GM12878 (cell line): ENCODE results near the gene BOLA2B. TPM values are rescaled to one million over a fixed set of nuclear protein-coding genes. Genes with fewer than 3 reads are reported as not detected.

Experiments used
- ATAC-seq: fragments of 200-7000 bp; cut with Tn5 transposase; 3 replicates; pipeline ENCODE4 v1.9.1; 2020; ENCODE audit warnings: mild to moderate bottlenecking, moderate library complexity
- BruUV-seq: library from RNA; stranded (reverse); fragments of 400-500 nt; replicated peaks from 2 replicates; lab custom pipeline; 2021; lab: Mats Ljungman, UMichigan
- CTCF ChIA-PET: fragments of 300-600 bp; sonication (Branson Sonifier 250); formaldehyde crosslinking; extraction: SDS; loops from one replicate; lab custom pipeline; 2021; ENCODE audit warnings: inconsistent platforms; lab: Yijun Ruan, JAX
- POLR2A ChIA-PET: fragments of 350-600 bp; formaldehyde crosslinking; extraction: SDS; loops from one replicate; lab custom pipeline; 2021; ENCODE audit warnings: inconsistent platforms; lab: Charles Lee
- RAD21 ChIA-PET: fragments of 300-600 bp; sonication (Branson Sonifier 250); formaldehyde crosslinking; loops from one replicate; lab custom pipeline; 2023; ENCODE audit warnings: antibody characterized with exemption; ENCODE audit not compliant: unreplicated experiment; lab: Charles Lee
- SMC1A ChIA-PET: fragments of 300-600 bp; sonication (Branson Sonifier 250); formaldehyde crosslinking; loops from one replicate; lab custom pipeline; 2023; ENCODE audit not compliant: unreplicated experiment, uncharacterized antibody; lab: Charles Lee
- DNase-seq: peaks from one replicate; pipeline ENCODE4 v3.0.0-alpha.2; 2011; ENCODE audit warnings: low read depth, low spot score
- FAIRE-seq: peaks from 3 replicates; lab custom pipeline; 2011; peaks lifted over from hg19 to GRCh38; lab: Jason Lieb, UNC
- H2AFZ ChIP-seq: 2 replicates; pipeline ENCODE4 v1.6.0; 2011; ENCODE audit warnings: low read depth, low read length, control low read depth; ENCODE audit not compliant: control insufficient read depth
- H3K27ac ChIP-seq: 2 replicates; pipeline ENCODE4 v1.5.1; 2011; ENCODE audit warnings: control low read depth; ENCODE audit not compliant: control insufficient read depth, insufficient read depth
- H3K27me3 ChIP-seq, 2 experiments: replicated peaks in 1 of 2; 2 replicates each; pipeline versions ENCODE4 v1.6.0 to v1.6.1; 2011; ENCODE audit warnings: low read length in 1 of 2; ENCODE audit not compliant: control insufficient read depth in 2 of 2, insufficient read depth in 2 of 2
- H3K36me3 ChIP-seq, 2 experiments: 2 replicates each; pipeline ENCODE4 v1.5.1; 2011; ENCODE audit warnings: low read length in 1 of 2; ENCODE audit not compliant: control insufficient read depth in 2 of 2, insufficient read depth in 2 of 2
- H3K4me1 ChIP-seq: 2 replicates; pipeline ENCODE4 v1.6.1; 2011; ENCODE audit warnings: mild to moderate bottlenecking, low read length, moderate library complexity, mixed read lengths; ENCODE audit not compliant: control insufficient read depth, insufficient read depth
- H3K4me2 ChIP-seq: 2 replicates; pipeline ENCODE4 v1.6.0; 2011; ENCODE audit warnings: control low read depth; ENCODE audit not compliant: control insufficient read depth, insufficient read depth
- H3K4me3 ChIP-seq: fragments of 200-600 bp; sonication (generic); 2 replicates; pipeline ENCODE4 v1.5.1; 2016
- H3K79me2 ChIP-seq: 2 replicates; pipeline ENCODE4 v1.6.0; 2011; ENCODE audit warnings: low read length; ENCODE audit not compliant: control insufficient read depth, insufficient read depth
- H3K9ac ChIP-seq: 2 replicates; pipeline ENCODE4 v1.8.0; 2011; ENCODE audit warnings: low read length, control low read depth, mixed read lengths; ENCODE audit not compliant: control insufficient read depth, insufficient read depth
- H3K9me3 ChIP-seq: replicated peaks from 3 replicates; pipeline ENCODE4 v1.5.1; 2011; ENCODE audit warnings: mild to moderate bottlenecking, low read length; ENCODE audit not compliant: control insufficient read depth, insufficient read depth
- H4K20me1 ChIP-seq: 2 replicates; pipeline ENCODE4 v1.6.0; 2011; ENCODE audit not compliant: control insufficient read depth, insufficient read depth
- BMI1 ChIP-seq: fragments of 450-650 bp; IDR thresholded peaks from 2 replicates; pipeline ENCODE4 v1.6.1; 2016; ENCODE audit warnings: mild to moderate bottlenecking, moderate library complexity, borderline replicate concordance
- CEBPB ChIP-seq, 2 experiments: fragments of 150-350 bp in 1 of 2; IDR thresholded peaks; 2 replicates each; pipeline ENCODE4 v1.6.1; 2012 to 2014; ENCODE audit warnings: low read depth in 2 of 2, low read length in 2 of 2, borderline replicate concordance in 1 of 2, inconsistent platforms in 1 of 2
- CTCF ChIP-seq, 3 experiments: IDR thresholded peaks in 2 of 3; conservative IDR thresholded peaks in 1 of 3; 2 replicates each; pipeline ENCODE4 v1.5.1; 2011; ENCODE audit warnings: low read depth in 3 of 3, low read length in 3 of 3, mild to moderate bottlenecking in 3 of 3, control low read depth in 2 of 3, moderate library complexity in 2 of 3, inconsistent platforms in 1 of 3, mixed read lengths in 1 of 3; ENCODE audit not compliant: control insufficient read depth in 2 of 3, insufficient read depth in 1 of 3; ENCODE audit errors: extremely low read depth in 1 of 3
- FOXM1 ChIP-seq: IDR thresholded peaks from 2 replicates; pipeline ENCODE4 v1.6.1; 2012; ENCODE audit warnings: low read depth, mild to moderate bottlenecking, inconsistent platforms, low read length, moderate library complexity
- LARP7 ChIP-seq: fragments of 450-650 bp; IDR thresholded peaks from 2 replicates; pipeline ENCODE4 v1.6.1; 2017; ENCODE audit warnings: mild to moderate bottlenecking
- NBN ChIP-seq: fragments of 450-650 bp; IDR thresholded peaks from 2 replicates; pipeline ENCODE4 v1.6.1; 2016
- RBBP5 ChIP-seq: fragments of 200-600 bp; sonication (generic); conservative IDR thresholded peaks from 2 replicates; pipeline ENCODE4 v1.6.1; 2016
- RUNX3 ChIP-seq: IDR thresholded peaks from 2 replicates; pipeline ENCODE4 v1.6.1; 2012; ENCODE audit warnings: low read length, inconsistent platforms
- SIN3A ChIP-seq: IDR thresholded peaks from 2 replicates; pipeline ENCODE4 v1.6.1; 2012; ENCODE audit warnings: low read depth, low read length, improper control_type of control experiment
- SMAD1 ChIP-seq: fragments of 450-650 bp; IDR thresholded peaks from 2 replicates; pipeline ENCODE4 v1.6.1; 2018; ENCODE audit warnings: mild to moderate bottlenecking, low read depth; ENCODE audit not compliant: partially characterized antibody
- SMC3 ChIP-seq: IDR thresholded peaks from 2 replicates; pipeline ENCODE4 v1.6.1; 2011; ENCODE audit warnings: low read length, improper control_type of control experiment, borderline replicate concordance
- SP1 ChIP-seq: IDR thresholded peaks from one replicate; pipeline ENCODE4 v1.6.1; 2011; ENCODE audit warnings: low read depth, low read length
- STAT3 ChIP-seq: IDR thresholded peaks from 2 replicates; pipeline ENCODE4 v1.6.1; 2011; ENCODE audit warnings: low read depth, low read length, improper control_type of control experiment
- WRNIP1 ChIP-seq: IDR thresholded peaks from 2 replicates; pipeline ENCODE4 v1.6.1; 2011; ENCODE audit warnings: low read depth, low read length, improper control_type of control experiment, borderline replicate concordance
- ZNF274 ChIP-seq: IDR thresholded peaks from one replicate; pipeline ENCODE4 v1.8.0; 2011; ENCODE audit not compliant: insufficient read length, insufficient read depth
- ZNF384 ChIP-seq: IDR thresholded peaks from 2 replicates; pipeline ENCODE4 v1.6.1; 2012; ENCODE audit warnings: low read depth, mild to moderate bottlenecking, low read length, improper control_type of control experiment, borderline replicate concordance
- WGBS: methylation state at CpG from one replicate; pipeline ENCODE4 v1.1.6; 2016; ENCODE audit warnings: low lambda C conversion rate; ENCODE audit not compliant: insufficient replicate concordance, insufficient coverage; ENCODE audit errors: missing lambda C conversion rate; 5-methylcytosine and 5-hydroxymethylcytosine counted together
- in situ Hi-C: fragments of 300-500 bp; cut with MboI; formaldehyde crosslinking; loops from 9 replicates; pipeline ENCODE4 v1.14.3; 2018; ENCODE audit warnings: mixed read lengths
- intact Hi-C: fragments of 100-400 bp; cut with micrococcal nuclease; formaldehyde crosslinking; loops from one replicate; pipeline ENCODE4 v1.14.2; 2022; ENCODE audit not compliant: unreplicated experiment
- polyA plus RNA-seq, 11 experiments: library from polyadenylated mRNA; depleted of rRNA in 4 of 11; unstranded in 6 of 11; stranded (reverse) in 5 of 11; fragments of >200 nt; fragmentation: Nextera tagmentation in 4 of 11; fragmentation: Illumina TruSeq in 1 of 11; extraction: Ambion mirVana in 4 of 11; extraction: Trizol in 1 of 11; gene quantifications; 1 replicate in 1 of 11; 2 replicates in 10 of 11; pipeline versions ENCODE4 v1.2.1 to v1.2.3, GENCODE V29; 2011 to 2016; ENCODE audit warnings: inconsistent platforms in 2 of 11, missing spikeins in 2 of 11, low read depth in 1 of 11
- total RNA-seq, 4 experiments: library from RNA; depleted of rRNA in 3 of 4; stranded (reverse); fragments of >200 nt in 3 of 4; fragmentation: Illumina TruSeq in 1 of 4; extraction: Trizol in 1 of 4; gene quantifications; 2 replicates each; pipeline versions ENCODE4 v1.2.1 to v1.2.3, GENCODE V29; 2013 to 2021
- TF ChIP-seq, protein P1 (sequence below): IDR thresholded peaks from 2 replicates; pipeline ENCODE4 v1.6.1; 2012; ENCODE audit warnings: improper control_type of control experiment, low read depth, low read length; ENCODE audit not compliant: insufficient replicate concordance

Gene BOLA2B
- total and polyA plus RNA-seq, 10 of the 15 experiments (the other 5 are each of a cell fraction or from before 2014, with no cell fraction given), result 39.9 to 292 (median 130) TPM

DNA sequence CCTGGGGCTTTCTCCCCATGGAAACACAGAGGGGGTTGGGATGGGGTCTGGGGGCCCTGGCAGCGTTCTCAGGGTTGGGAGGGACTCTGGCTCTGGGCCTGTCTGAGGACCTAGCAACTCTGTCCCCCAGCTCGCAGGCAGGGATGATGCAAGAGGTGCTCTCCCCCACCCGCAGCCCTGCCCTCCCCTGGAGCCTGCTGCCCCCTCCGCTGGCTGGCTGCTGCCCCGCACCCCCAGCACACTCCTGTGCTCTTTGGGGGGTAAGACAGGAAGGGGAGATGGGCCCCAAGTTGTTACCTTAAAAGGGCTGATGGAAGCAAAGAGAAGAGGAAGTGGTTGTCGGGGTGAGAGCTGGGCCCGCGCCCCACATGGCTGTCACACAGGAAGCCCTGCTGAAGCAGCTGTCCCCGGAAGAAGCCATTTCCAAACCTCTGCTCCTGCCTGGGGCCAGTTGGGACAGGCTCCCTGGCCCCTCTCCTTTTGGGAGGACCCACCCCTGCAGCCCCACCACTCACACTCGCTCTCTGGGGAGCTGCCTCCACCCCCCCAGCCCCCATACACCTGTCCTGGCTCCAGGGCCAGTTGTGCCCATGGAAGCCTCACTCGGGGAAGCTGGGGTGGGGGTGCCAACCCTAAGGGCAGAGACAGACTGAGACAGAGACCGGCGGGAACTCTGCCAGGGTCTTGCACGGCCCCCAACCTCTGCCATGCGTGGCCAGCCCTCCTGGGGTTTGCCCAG is 7.6 kb downstream of the BOLA2B start:
- POLR2A ChIA-PET, result interaction anchor here (0.7 to 5.2 kb wide), 14 partner anchors 60 to 421 kb away, joined by 3 to 59 read pairs (median 4); partner anchors contain the start of genes ALDOA, CD2BP2, TBX6 and YPEL3
- Histone ChIP-seq H4K20me1 (no peaks in the 10 kb centered on the region), H3K4me3 (peak overlapping the region; percentile 96), H3K9ac (peak overlapping the region; percentile 99), H3K79me2 (peaks cover 55% of the 10 kb centered on the region), H3K9me3 (no peaks in the 10 kb centered on the region), H3K4me2 (peak overlapping the region; percentile 100), H3K36me3 (peaks cover 17 to 29% of the 10 kb centered on the region in 2 experiments), H3K4me1 (peaks cover 28% of the 10 kb centered on the region), H3K27me3 (no peaks in the 10 kb centered on the region), H2AFZ (no peak overlapping the region), H3K27ac (peak overlapping the region; percentile 100)
- in situ Hi-C loops (loop anchor here (10.0 kb wide), 2 partner anchors 449 to 509 kb away; partner anchors contain the start of gene SRCAP), intact Hi-C loops (no loop called here)
- no TSS peak for BruUV-seq
- peak; percentile 89 for FAIRE-seq
- DNase-seq, result peak; percentile 79
- ATAC-seq, result peak; percentile 65
- RAD21 ChIA-PET, result interaction anchor here (0.6 to 2.8 kb wide), 11 partner anchors 43 to 434 kb away, joined by 3 to 18 read pairs (median 3); partner anchors contain the start of genes ALDOA, DCTPP1 and TBX6
- CTCF ChIA-PET, result interaction anchor here (1.0 to 4.9 kb wide), 8 partner anchors 43 to 473 kb away, joined by 3 to 45 read pairs (median 4); partner anchors contain the start of genes FBRS, GDPD3 and TBX6
- whole genome bisulfite sequencing, result 0% methylated on average over 13 of the region's 15 CpGs
- SMC1A ChIA-PET, result interaction anchor here (1.0 to 4.0 kb wide), 4 partner anchors 43 to 185 kb away, joined by 5 to 30 read pairs (median 6); partner anchors contain the start of gene TBX6
- peak; percentile 37 for TF ChIP-seq SP1
- no peak for TF ChIP-seq RBBP5
- TF ChIP-seq FOXM1, result no peak
- no peak for TF ChIP-seq ZNF384
- TF ChIP-seq, protein P1, sequence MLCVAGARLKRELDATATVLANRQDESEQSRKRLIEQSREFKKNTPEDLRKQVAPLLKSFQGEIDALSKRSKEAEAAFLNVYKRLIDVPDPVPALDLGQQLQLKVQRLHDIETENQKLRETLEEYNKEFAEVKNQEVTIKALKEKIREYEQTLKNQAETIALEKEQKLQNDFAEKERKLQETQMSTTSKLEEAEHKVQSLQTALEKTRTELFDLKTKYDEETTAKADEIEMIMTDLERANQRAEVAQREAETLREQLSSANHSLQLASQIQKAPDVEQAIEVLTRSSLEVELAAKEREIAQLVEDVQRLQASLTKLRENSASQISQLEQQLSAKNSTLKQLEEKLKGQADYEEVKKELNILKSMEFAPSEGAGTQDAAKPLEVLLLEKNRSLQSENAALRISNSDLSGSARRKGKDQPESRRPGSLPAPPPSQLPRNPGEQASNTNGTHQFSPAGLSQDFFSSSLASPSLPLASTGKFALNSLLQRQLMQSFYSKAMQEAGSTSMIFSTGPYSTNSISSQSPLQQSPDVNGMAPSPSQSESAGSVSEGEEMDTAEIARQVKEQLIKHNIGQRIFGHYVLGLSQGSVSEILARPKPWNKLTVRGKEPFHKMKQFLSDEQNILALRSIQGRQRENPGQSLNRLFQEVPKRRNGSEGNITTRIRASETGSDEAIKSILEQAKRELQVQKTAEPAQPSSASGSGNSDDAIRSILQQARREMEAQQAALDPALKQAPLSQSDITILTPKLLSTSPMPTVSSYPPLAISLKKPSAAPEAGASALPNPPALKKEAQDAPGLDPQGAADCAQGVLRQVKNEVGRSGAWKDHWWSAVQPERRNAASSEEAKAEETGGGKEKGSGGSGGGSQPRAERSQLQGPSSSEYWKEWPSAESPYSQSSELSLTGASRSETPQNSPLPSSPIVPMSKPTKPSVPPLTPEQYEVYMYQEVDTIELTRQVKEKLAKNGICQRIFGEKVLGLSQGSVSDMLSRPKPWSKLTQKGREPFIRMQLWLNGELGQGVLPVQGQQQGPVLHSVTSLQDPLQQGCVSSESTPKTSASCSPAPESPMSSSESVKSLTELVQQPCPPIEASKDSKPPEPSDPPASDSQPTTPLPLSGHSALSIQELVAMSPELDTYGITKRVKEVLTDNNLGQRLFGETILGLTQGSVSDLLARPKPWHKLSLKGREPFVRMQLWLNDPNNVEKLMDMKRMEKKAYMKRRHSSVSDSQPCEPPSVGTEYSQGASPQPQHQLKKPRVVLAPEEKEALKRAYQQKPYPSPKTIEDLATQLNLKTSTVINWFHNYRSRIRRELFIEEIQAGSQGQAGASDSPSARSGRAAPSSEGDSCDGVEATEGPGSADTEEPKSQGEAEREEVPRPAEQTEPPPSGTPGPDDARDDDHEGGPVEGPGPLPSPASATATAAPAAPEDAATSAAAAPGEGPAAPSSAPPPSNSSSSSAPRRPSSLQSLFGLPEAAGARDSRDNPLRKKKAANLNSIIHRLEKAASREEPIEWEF, result no peak
- TF ChIP-seq BMI1, result no peak; the same call in 1 of the 2 replicates
- peak in 1 of 2 experiments; percentile 65; a peak in 1 of 4 replicates for TF ChIP-seq CEBPB (IDR thresholded peaks at IDR 0.05; ENCODE audit: borderline replicate concordance in 1 of 2, low read depth in 2 of 2, low read length in 2 of 2)
- no peak for TF ChIP-seq SMC3
- TF ChIP-seq NBN, result 0 out of 2 replicates have a peak, but pooled peaks have one; percentile 33
- TF ChIP-seq SIN3A, result no peak
- TF ChIP-seq WRNIP1, result no peak
- TF ChIP-seq STAT3, result no peak
- TF ChIP-seq ZNF274, result no peak
- TF ChIP-seq RUNX3, result no peak
- no peak for TF ChIP-seq LARP7
- TF ChIP-seq CTCF (IDR thresholded peaks at IDR 0.05 in 2 of 3, conservative IDR thresholded peaks at IDR 0.05 in 1 of 3; ENCODE audit: control insufficient read depth in 2 of 3, extremely low read depth in 1 of 3, insufficient read depth in 1 of 3, low read depth in 3 of 3, low read length in 3 of 3), result no peak
- no peak for TF ChIP-seq SMAD1
